RWPE1 (cell line): ENCODE results near the gene NAGPA.
"Not testable (repeated sequence)": the region's sequence is repeated elsewhere in the genome, so short reads cannot be mapped to it uniquely, and the experiment has no call there.

Source experiments
- CTCF ChIA-PET: fragments of 350-600 bp; sonication (Branson Sonifier 250); formaldehyde crosslinking; extraction: SDS; loops from one replicate; lab custom pipeline; 2021; lab: Yijun Ruan, JAX
- POLR2A ChIA-PET: fragments of 400-600 bp; formaldehyde crosslinking; extraction: SDS; loops from one replicate; lab custom pipeline; 2020; ENCODE audit warnings: antibody characterized with exemption; ENCODE audit not compliant: low non-redundant PET; lab: Yijun Ruan, JAX
- DNase-seq: peaks from one replicate; pipeline ENCODE4 v3.0.0; 2012; ENCODE audit warnings: low spot score
- H3K27ac ChIP-seq: fragments of 450-650 bp; 2 replicates; pipeline ENCODE4 v1.5.1; 2017
- TF ChIP-seq, protein P1 (sequence below): fragments of 450-650 bp; conservative IDR thresholded peaks from 2 replicates; pipeline ENCODE4 v1.5.1; 2017; ENCODE audit warnings: low read depth, mild to moderate bottlenecking

The NAGPA gene, protein sequence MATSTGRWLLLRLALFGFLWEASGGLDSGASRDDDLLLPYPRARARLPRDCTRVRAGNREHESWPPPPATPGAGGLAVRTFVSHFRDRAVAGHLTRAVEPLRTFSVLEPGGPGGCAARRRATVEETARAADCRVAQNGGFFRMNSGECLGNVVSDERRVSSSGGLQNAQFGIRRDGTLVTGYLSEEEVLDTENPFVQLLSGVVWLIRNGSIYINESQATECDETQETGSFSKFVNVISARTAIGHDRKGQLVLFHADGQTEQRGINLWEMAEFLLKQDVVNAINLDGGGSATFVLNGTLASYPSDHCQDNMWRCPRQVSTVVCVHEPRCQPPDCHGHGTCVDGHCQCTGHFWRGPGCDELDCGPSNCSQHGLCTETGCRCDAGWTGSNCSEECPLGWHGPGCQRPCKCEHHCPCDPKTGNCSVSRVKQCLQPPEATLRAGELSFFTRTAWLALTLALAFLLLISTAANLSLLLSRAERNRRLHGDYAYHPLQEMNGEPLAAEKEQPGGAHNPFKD

DNA sequence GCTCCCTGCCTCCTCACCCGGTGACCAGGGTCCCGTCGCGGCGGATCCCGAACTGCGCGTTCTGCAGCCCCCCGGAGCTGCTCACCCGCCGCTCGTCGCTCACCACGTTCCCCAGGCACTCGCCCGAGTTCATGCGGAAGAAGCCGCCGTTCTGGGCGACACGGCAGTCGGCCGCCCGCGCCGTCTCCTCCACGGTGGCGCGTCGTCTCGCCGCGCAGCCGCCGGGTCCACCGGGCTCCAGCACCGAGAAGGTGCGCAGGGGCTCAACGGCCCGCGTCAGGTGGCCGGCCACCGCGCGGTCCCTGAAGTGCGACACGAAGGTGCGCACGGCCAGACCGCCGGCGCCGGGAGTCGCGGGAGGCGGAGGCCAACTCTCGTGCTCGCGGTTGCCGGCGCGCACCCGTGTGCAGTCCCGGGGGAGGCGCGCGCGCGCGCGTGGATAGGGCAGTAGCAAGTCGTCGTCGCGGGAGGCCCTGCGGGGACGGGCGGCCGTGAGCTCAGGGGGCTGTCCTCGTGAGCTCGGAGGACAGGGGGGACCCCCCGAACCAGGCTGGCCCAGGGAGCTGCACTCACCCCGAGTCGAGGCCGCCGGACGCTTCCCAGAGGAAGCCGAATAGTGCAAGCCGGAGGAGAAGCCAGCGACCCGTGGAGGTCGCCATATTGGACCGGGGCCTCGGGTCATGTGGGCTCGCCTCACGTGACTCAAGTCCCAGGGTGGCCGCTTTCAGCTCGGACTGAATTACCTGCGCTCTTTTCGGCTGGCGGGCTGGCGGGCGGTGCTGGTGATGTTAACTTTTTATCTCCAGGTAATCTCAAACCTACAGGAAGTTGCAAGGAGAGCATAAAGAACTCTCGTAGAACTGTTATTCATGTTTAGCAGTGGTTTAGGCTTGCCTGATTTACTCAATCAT lies at the start of gene NAGPA:
NAGPA (minus strand) TSS at position 680 of the 911 bp plus-strand sequence; CDS start at position 659, 21 bp downstream.
- CTCF ChIA-PET: interaction anchor here (0.6 to 1.2 kb wide), 3 partner anchors 9 to 39 kb away, joined by 3 to 6 read pairs (median 6); no protein-coding TSS in a partner anchor
- POLR2A ChIA-PET: interaction anchor here (0.6 kb wide), 1 partner anchor 191 kb away, joined by 3 read pairs; no protein-coding TSS in a partner anchor
- TF ChIP-seq, protein P1, sequence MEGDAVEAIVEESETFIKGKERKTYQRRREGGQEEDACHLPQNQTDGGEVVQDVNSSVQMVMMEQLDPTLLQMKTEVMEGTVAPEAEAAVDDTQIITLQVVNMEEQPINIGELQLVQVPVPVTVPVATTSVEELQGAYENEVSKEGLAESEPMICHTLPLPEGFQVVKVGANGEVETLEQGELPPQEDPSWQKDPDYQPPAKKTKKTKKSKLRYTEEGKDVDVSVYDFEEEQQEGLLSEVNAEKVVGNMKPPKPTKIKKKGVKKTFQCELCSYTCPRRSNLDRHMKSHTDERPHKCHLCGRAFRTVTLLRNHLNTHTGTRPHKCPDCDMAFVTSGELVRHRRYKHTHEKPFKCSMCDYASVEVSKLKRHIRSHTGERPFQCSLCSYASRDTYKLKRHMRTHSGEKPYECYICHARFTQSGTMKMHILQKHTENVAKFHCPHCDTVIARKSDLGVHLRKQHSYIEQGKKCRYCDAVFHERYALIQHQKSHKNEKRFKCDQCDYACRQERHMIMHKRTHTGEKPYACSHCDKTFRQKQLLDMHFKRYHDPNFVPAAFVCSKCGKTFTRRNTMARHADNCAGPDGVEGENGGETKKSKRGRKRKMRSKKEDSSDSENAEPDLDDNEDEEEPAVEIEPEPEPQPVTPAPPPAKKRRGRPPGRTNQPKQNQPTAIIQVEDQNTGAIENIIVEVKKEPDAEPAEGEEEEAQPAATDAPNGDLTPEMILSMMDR: no peak
- H3K27ac ChIP-seq: peak within 1 kb of the TSS; percentile 71
- DNase-seq: peak; percentile 91

DNA sequence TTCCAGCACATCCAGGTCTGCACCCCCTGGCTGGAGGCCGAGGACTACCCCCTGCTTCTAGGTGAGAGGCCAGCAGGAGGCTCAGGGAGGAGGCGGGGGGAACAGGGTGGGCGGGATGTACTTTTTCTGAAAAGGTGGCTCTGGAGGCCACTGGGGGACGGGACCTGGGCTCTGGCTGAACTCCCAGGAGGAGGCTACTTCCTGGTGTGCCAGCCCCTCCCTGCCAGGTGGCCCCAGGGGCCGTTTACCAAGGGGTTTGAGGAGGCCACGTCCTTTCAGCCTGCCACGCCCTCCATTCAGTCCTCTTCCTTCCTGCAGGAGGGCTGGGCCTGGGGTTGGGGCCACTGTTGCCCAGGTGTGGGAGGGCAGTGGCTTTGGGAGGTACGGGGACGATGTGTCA lies 47.3 kb upstream of the NAGPA start:
- H3K27ac ChIP-seq, POLR2A ChIA-PET, CTCF ChIA-PET, DNase-seq: not testable (repeated sequence)

DNA sequence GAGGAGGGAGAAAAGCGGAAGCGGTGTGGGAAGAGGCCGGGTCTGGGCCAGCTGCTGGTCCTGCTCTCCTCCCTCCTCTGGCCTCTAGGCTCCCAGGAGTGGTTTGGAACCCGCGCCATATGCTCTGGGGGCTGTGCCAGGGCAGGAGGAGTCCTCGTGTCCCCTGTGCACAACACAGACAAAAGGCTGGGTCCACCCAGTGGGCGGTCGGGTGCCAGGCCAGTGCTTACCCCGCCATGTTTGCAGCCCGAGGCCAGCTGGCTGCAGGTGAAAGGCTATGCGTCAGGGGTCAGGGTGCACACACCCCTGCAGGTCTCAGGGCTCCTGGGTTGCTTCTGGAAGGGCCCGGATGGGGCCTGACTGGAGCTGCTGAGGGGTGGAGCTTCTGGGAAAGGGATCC lies 46.7 kb upstream of the NAGPA start:
- POLR2A ChIA-PET, CTCF ChIA-PET, H3K27ac ChIP-seq, DNase-seq: not testable (repeated sequence)

DNA sequence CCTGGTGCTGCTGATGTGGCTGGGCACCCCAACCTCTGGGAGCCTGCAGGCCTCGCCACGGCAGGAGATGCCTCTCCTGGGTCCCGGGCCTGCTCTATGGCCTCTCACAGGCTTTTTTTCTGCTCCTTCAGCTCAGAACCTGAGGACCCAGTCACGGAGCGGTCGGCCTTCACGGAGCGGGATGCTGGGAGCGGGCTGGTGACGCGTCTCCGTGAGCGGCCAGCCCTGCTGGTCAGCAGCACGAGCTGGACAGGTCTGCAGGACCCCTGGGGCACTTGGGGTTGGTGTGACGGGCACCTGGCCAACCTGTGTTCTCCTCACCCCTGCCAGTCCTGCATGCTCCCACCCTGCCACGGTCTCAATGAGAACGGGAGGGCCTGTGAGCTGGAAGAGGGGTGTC lies 44.9 kb upstream of the NAGPA start:
- POLR2A ChIA-PET: no interaction called here
- CTCF ChIA-PET: no interaction called here
- no peak overlapping the region for H3K27ac ChIP-seq
- DNase-seq: no peak
- TF ChIP-seq, protein P1: no peak

DNA sequence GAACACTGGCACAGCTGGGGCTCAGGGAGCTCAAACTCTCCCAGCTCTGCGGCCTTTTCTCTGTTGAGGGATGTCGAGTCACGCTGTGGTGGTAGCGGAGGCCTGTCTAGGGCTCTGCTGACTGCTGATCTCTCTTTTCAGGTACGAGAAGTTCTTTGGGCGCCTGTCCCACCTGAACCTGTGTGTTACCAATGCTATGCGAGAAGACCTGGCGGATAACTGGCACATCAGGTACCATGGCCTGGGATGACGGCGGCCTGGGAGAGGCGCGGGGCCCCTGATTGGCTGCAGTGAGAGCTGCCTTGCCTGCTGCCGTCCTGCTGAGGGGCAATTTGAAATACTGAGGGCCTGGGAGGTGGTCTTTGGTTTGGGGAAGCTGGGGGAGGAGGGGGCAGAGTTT lies 43.6 kb upstream of the NAGPA start:
- H3K27ac ChIP-seq: no peak overlapping the region
- ChIA-PET CTCF (interaction anchor here (0.6 kb wide), 1 partner anchor 395 kb away, joined by 3 read pairs; no protein-coding TSS in a partner anchor), POLR2A (no interaction called here)
- no peak for DNase-seq
- TF ChIP-seq, protein P1: no peak

DNA sequence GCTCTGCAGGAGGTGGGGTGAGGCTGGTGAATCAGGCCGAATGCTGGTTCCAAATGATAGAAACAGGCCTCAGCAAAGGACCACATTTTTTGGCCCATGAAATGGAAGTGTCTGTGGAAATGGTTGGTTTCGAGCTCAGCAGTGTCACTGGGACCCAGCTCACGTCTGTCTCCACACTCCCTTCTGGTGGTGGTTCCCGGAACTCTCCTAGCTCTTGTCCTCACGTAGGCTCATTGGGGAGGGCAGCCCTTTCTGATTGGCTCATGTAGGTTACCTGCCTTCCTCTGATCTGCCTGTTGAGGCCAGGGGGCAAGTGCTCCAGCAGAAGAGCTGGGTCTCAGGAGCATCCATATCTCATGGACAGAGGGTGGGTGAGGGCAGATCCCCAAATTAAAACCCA lies 41.9 kb upstream of the NAGPA start:
- CTCF ChIA-PET: no interaction called here
- TF ChIP-seq, protein P1: no peak

DNA sequence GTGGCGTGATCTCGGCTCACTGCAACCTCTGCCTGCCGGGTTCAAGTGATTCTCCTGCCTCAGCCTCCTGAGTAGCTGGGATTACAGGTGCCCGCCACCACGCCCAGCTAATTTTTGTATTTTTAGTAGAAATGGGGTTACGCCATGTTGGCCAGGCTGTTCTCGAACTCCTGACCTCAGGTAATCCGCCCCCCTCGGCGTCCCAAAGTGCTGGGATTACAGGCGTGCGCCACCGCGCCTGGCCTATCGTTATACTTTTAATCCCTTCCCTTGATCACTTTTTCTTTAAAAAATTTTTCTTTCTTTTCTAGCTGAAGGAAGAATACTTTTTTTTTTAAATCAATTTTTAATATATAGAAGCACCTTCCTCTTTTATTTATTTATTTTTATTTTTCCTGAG lies 40.0 kb upstream of the NAGPA start:
- DNase-seq, H3K27ac ChIP-seq, POLR2A ChIA-PET: not testable (repeated sequence)
- CTCF ChIA-PET: interaction anchor here (0.6 kb wide), 1 partner anchor 49 kb away, joined by 3 read pairs; no protein-coding TSS in a partner anchor

More for the DNA sequence above, 41.9 kb upstream of the NAGPA start:
- POLR2A ChIA-PET: no interaction called here
- no peak overlapping the region for H3K27ac ChIP-seq
- DNase-seq: no peak
